ENCODE measurements around the gene SLC38A6. TPM values are rescaled to one million over a fixed set of nuclear protein-coding genes. Genes with fewer than 3 reads are reported as not detected.

The SLC38A6 gene
- total and polyA plus RNA-seq, 12 donors: 12.5 to 53.9 (median 25.3) TPM

GRCh38 chr14:60998617-60999016 is 17.6 kb downstream of the SLC38A6 start:
- H3K4me1 ChIP-seq (replicated peaks in 1 of 2): no peaks in the 10 kb centered on the region
- TF ChIP-seq POLR2A (IDR thresholded peaks at IDR 0.05) (no peak), CTCF (IDR thresholded peaks at IDR 0.05) (no peak)
- 70 to 95% (median 92%) methylated on average over 5 to 9 of the region's 9 CpGs for WGBS, 4 donors
- no peaks in the 10 kb centered on the region for H3K27me3 ChIP-seq
- no peaks in the 10 kb centered on the region for H3K9me3 ChIP-seq (replicated peaks in 1 of 3)
- H3K4me3 ChIP-seq: no peak overlapping the region
- H3K27ac ChIP-seq: no peak overlapping the region
- DNase-seq: no peak
- H3K36me3 ChIP-seq (replicated peaks in 1 of 2): no peaks in the 10 kb centered on the region
- intact Hi-C loops (cut with DNase I): no loop called here

GRCh38 chr14:60999536-60999935 is 18.5 kb downstream of the SLC38A6 start:
- Histone ChIP-seq H3K9me3 (replicated peaks in 1 of 3) (no peaks in the 10 kb centered on the region), H3K4me3 (no peak overlapping the region), H3K27ac (no peak overlapping the region), H3K27me3 (no peaks in the 10 kb centered on the region), H3K36me3 (replicated peaks in 1 of 2) (no peaks in the 10 kb centered on the region), H3K4me1 (replicated peaks in 1 of 2) (no peaks in the 10 kb centered on the region)
- WGBS, 4 donors: 92 to 98% (median 97%) methylated on average over 2 of the region's 2 CpGs
- no peak for TF ChIP-seq POLR2A (IDR thresholded peaks at IDR 0.05)
- no peak for TF ChIP-seq CTCF (IDR thresholded peaks at IDR 0.05)
- intact Hi-C loops (cut with DNase I): no loop called here
- DNase-seq: no peak

GRCh38 chr14:61003571-61003970 is 22.5 kb downstream of the SLC38A6 start:
- H3K4me1 ChIP-seq (replicated peaks in 1 of 2): no peaks in the 10 kb centered on the region
- TF ChIP-seq POLR2A (IDR thresholded peaks at IDR 0.05): no peak
- TF ChIP-seq CTCF (IDR thresholded peaks at IDR 0.05): no peak
- intact Hi-C loops (cut with DNase I): no loop called here
- H3K4me3 ChIP-seq: no peak overlapping the region
- 93 to 100% (median 97%) methylated on average over 1 of the region's 1 CpG for WGBS, 4 donors
- no peaks in the 10 kb centered on the region for H3K27me3 ChIP-seq
- H3K9me3 ChIP-seq (replicated peaks in 1 of 3): no peaks in the 10 kb centered on the region
- H3K36me3 ChIP-seq (replicated peaks in 1 of 2): no peaks in the 10 kb centered on the region
- no peak for DNase-seq
- no peak overlapping the region for H3K27ac ChIP-seq

- Histone ChIP-seq H3K27me3 (no peaks in the 10 kb centered on the region), H3K4me3 (no peak overlapping the region), H3K9me3 (replicated peaks in 1 of 3) (no peaks in the 10 kb centered on the region), H3K27ac (no peak overlapping the region), H3K4me1 (replicated peaks in 1 of 2) (no peaks in the 10 kb centered on the region), H3K36me3 (replicated peaks in 1 of 2) (no peaks in the 10 kb centered on the region)
- WGBS, 4 donors: 80 to 91% (median 88%) methylated on average over 1 of the region's 1 CpG
- no peak for TF ChIP-seq POLR2A (IDR thresholded peaks at IDR 0.05)
- no peak for TF ChIP-seq CTCF (IDR thresholded peaks at IDR 0.05)
- DNase-seq: no peak
- intact Hi-C loops (cut with DNase I): no loop called here
Measured at GRCh38 chr14:61019537-61019936, 38.5 kb downstream of the SLC38A6 start.
